ENCODE results near the gene PHAX.
"Not testable (repeated sequence)": the region's sequence is repeated elsewhere in the genome, so short reads cannot be mapped to it uniquely, and the experiment has no call there.

The PHAX gene

GRCh38 chr5:126600631-126601511 lies at the start of gene PHAX:
Gene PHAX (plus strand): TSS chr5:126600947. CDS start chr5:126600963, 16 bp downstream.
- in situ Hi-C loops (cut with HindIII; ENCODE audit: low sequenced_read_pairs) = no loop called here

- in situ Hi-C loops (cut with HindIII; ENCODE audit: low sequenced_read_pairs) = no loop called here
Observed at GRCh38 chr5:126552614-126553013, 48.1 kb upstream of the PHAX start.

GRCh38 chr5:126555101-126555500 lies 45.6 kb upstream of the PHAX start:
- in situ Hi-C loops (cut with HindIII; ENCODE audit: low sequenced_read_pairs) = not testable (repeated sequence)

- in situ Hi-C loops (cut with HindIII; ENCODE audit: low sequenced_read_pairs) = no loop called here
Observed at GRCh38 chr5:126561908-126562307, 38.8 kb upstream of the PHAX start.

- in situ Hi-C loops (cut with HindIII; ENCODE audit: low sequenced_read_pairs) = no loop called here
Observed at GRCh38 chr5:126562823-126563222, 37.9 kb upstream of the PHAX start.

GRCh38 chr5:126568206-126568755 lies 32.5 kb upstream of the PHAX start:
- in situ Hi-C loops (cut with HindIII; ENCODE audit: low sequenced_read_pairs) = no loop called here

GRCh38 chr5:126575644-126576043 lies 25.1 kb upstream of the PHAX start:
- in situ Hi-C loops (cut with HindIII; ENCODE audit: low sequenced_read_pairs) = no loop called here

- in situ Hi-C loops (cut with HindIII; ENCODE audit: low sequenced_read_pairs) = no loop called here
Observed at GRCh38 chr5:126576974-126577373, 23.8 kb upstream of the PHAX start.

- in situ Hi-C loops (cut with HindIII; ENCODE audit: low sequenced_read_pairs) = no loop called here
Observed at GRCh38 chr5:126577415-126577814, 23.3 kb upstream of the PHAX start.

- in situ Hi-C loops (cut with HindIII; ENCODE audit: low sequenced_read_pairs) = no loop called here
Observed at GRCh38 chr5:126579716-126580115, 21.0 kb upstream of the PHAX start.

GRCh38 chr5:126583761-126584160 lies 17.0 kb upstream of the PHAX start:
- in situ Hi-C loops (cut with HindIII; ENCODE audit: low sequenced_read_pairs) = no loop called here

- in situ Hi-C loops (cut with HindIII; ENCODE audit: low sequenced_read_pairs) = no loop called here
Observed at GRCh38 chr5:126587551-126588390, 13.0 kb upstream of the PHAX start.

GRCh38 chr5:126589536-126590297 lies 11.0 kb upstream of the PHAX start:
- in situ Hi-C loops (cut with HindIII; ENCODE audit: low sequenced_read_pairs) = loop anchor here (10.0 kb wide), 1 partner anchor 245 kb away; no protein-coding TSS in a partner anchor

- in situ Hi-C loops (cut with HindIII; ENCODE audit: low sequenced_read_pairs) = loop anchor here (10.0 kb wide), 1 partner anchor 247 kb away; no protein-coding TSS in a partner anchor
Observed at GRCh38 chr5:126591549-126591948, 9.2 kb upstream of the PHAX start.

- in situ Hi-C loops (cut with HindIII; ENCODE audit: low sequenced_read_pairs) = loop anchor here (10.0 kb wide), 1 partner anchor 250 kb away; no protein-coding TSS in a partner anchor
Observed at GRCh38 chr5:126594748-126595485, 5.8 kb upstream of the PHAX start, which contains the start of gene ALDH7A1. Gene ALDH7A1 (minus strand): TSS chr5:126595219. CDS start chr5:126595198, 21 bp downstream.

- in situ Hi-C loops (cut with HindIII; ENCODE audit: low sequenced_read_pairs) = loop anchor here (10.0 kb wide), 1 partner anchor 251 kb away; no protein-coding TSS in a partner anchor
Observed at GRCh38 chr5:126595486-126596083, 5.2 kb upstream of the PHAX start.

- in situ Hi-C loops (cut with HindIII; ENCODE audit: low sequenced_read_pairs) = loop anchor here (10.0 kb wide), 1 partner anchor 252 kb away; no protein-coding TSS in a partner anchor
Observed at GRCh38 chr5:126597156-126597555, 3.6 kb upstream of the PHAX start.

GRCh38 chr5:126599499-126599898 lies 1.2 kb upstream of the PHAX start:
- in situ Hi-C loops (cut with HindIII; ENCODE audit: low sequenced_read_pairs) = loop anchor here (10.0 kb wide), 1 partner anchor 255 kb away; no protein-coding TSS in a partner anchor

Measured in endothelial cell of hepatic sinusoid (primary cell).